GM19395 (cell line): ENCODE measurements around the gene NFATC3.

ENCODE experiments used
- ATAC-seq: cut with Tn5 transposase; IDR thresholded peaks from one replicate; pipeline ENCODE4 v1.9.1; 2021; ENCODE audit warnings: mild to moderate bottlenecking, moderate library complexity; ENCODE audit not compliant: unreplicated experiment

Gene NFATC3

GRCh38 chr16:68179855-68180254 lies 94.7 kb downstream of the NFATC3 start:
- no peak for ATAC-seq

- no peak for ATAC-seq
These were observed 97.9 kb downstream of the NFATC3 start for GRCh38 chr16:68183046-68183445.

- no peak for ATAC-seq
These were observed 101.7 kb downstream of the NFATC3 start for GRCh38 chr16:68186877-68187276.

GRCh38 chr16:68187505-68187904 lies 102.3 kb downstream of the NFATC3 start:
- no peak for ATAC-seq

- no peak for ATAC-seq
These were observed 103.0 kb downstream of the NFATC3 start for GRCh38 chr16:68188170-68188569.

- no peak for ATAC-seq
These were observed 104.9 kb downstream of the NFATC3 start for GRCh38 chr16:68190081-68190480.

GRCh38 chr16:68190736-68191510 lies 105.8 kb downstream of the NFATC3 start:
- ATAC-seq: no peak

- no peak for ATAC-seq
These were observed 109.1 kb downstream of the NFATC3 start for GRCh38 chr16:68194251-68194650.

GRCh38 chr16:68197250-68197649 lies 112.1 kb downstream of the NFATC3 start:
- ATAC-seq: no peak

GRCh38 chr16:68200088-68200783 lies 115.1 kb downstream of the NFATC3 start:
- no peak for ATAC-seq

GRCh38 chr16:68202091-68202519 lies 116.9 kb downstream of the NFATC3 start:
- ATAC-seq: no peak

GRCh38 chr16:68206245-68206644 lies 121.1 kb downstream of the NFATC3 start:
- ATAC-seq: no peak

GRCh38 chr16:68214726-68215125 lies 129.6 kb downstream of the NFATC3 start:
- ATAC-seq: no peak

- no peak for ATAC-seq
These were observed 130.1 kb downstream of the NFATC3 start for GRCh38 chr16:68215302-68215701.

- ATAC-seq: no peak
These were observed 131.1 kb downstream of the NFATC3 start for GRCh38 chr16:68216240-68216639.

GRCh38 chr16:68217506-68217905 lies 132.3 kb downstream of the NFATC3 start:
- no peak for ATAC-seq

GRCh38 chr16:68219725-68220351 lies 134.7 kb downstream of the NFATC3 start:
- ATAC-seq: no peak

GRCh38 chr16:68223072-68223471 lies 137.9 kb downstream of the NFATC3 start:
- no peak for ATAC-seq

GRCh38 chr16:68226116-68226515 lies 140.9 kb downstream of the NFATC3 start:
- no peak for ATAC-seq

- ATAC-seq: no peak
These were observed 142.1 kb downstream of the NFATC3 start for GRCh38 chr16:68227183-68227793.

GRCh38 chr16:68227850-68228553 lies 142.8 kb downstream of the NFATC3 start:
- no peak for ATAC-seq
